ENCODE data around the gene C7orf57. TPM values are rescaled to one million over a fixed set of nuclear protein-coding genes. Genes with fewer than 3 reads are reported as not detected.
A peak's percentile ranks its signal among the peaks of the same experiment; 100 is the strongest.
"Not testable (repeated sequence)": the region's sequence is repeated elsewhere in the genome, so short reads cannot be mapped to it uniquely, and the experiment has no call there.

The C7orf57 gene
- total RNA-seq, 1 donor from 2014 or later, result 0.53 TPM

GRCh38 chr7:47991741-47992311 lies 43.5 kb upstream of the C7orf57 start:
- peak overlapping the region; percentile 42 for H3K4me3 ChIP-seq (ENCODE audit: low read depth, low read length)
- FAIRE-seq (no peak), DNase-seq (ENCODE audit: low read depth) (peak; percentile 48)
- H3K36me3 ChIP-seq (ENCODE audit: control insufficient read depth, insufficient read depth, low read length), result no peaks in the 10 kb centered on the region
- TF ChIP-seq CTCF (IDR thresholded peaks at IDR 0.05; ENCODE audit: insufficient read depth, low read length, severe bottlenecking), result peak; percentile 78
- H3K27me3 ChIP-seq (ENCODE audit: control insufficient read depth, insufficient read depth, low read length), result no peaks in the 10 kb centered on the region

GRCh38 chr7:47992446-47992845 lies 42.9 kb upstream of the C7orf57 start:
- Histone ChIP-seq H3K36me3 (ENCODE audit: control insufficient read depth, insufficient read depth, low read length) (no peaks in the 10 kb centered on the region), H3K27me3 (ENCODE audit: control insufficient read depth, insufficient read depth, low read length) (no peaks in the 10 kb centered on the region), H3K4me3 (ENCODE audit: low read depth, low read length) (no peak overlapping the region)
- no peak for TF ChIP-seq CTCF (IDR thresholded peaks at IDR 0.05; ENCODE audit: insufficient read depth, low read length, severe bottlenecking)
- DNase-seq (ENCODE audit: low read depth) (no peak), FAIRE-seq (no peak)

GRCh38 chr7:47999413-47999812 lies 35.9 kb upstream of the C7orf57 start:
- DNase-seq (ENCODE audit: low read depth), result no peak
- TF ChIP-seq CTCF (IDR thresholded peaks at IDR 0.05; ENCODE audit: insufficient read depth, low read length, severe bottlenecking), result no peak
- Histone ChIP-seq H3K27me3 (ENCODE audit: control insufficient read depth, insufficient read depth, low read length) (no peaks in the 10 kb centered on the region), H3K4me3 (ENCODE audit: low read depth, low read length) (no peak overlapping the region), H3K36me3 (ENCODE audit: control insufficient read depth, insufficient read depth, low read length) (no peaks in the 10 kb centered on the region)
- FAIRE-seq, result no peak

- H3K4me3 ChIP-seq (ENCODE audit: low read depth, low read length); FAIRE-seq; H3K36me3 ChIP-seq (ENCODE audit: control insufficient read depth, insufficient read depth, low read length); H3K27me3 ChIP-seq (ENCODE audit: control insufficient read depth, insufficient read depth, low read length): not testable (repeated sequence)
- DNase-seq (ENCODE audit: low read depth), result peak; percentile 61
These were observed 35.2 kb upstream of the C7orf57 start for GRCh38 chr7:48000164-48000563.

GRCh38 chr7:48004032-48004431 lies 31.3 kb upstream of the C7orf57 start:
- H3K36me3 ChIP-seq (ENCODE audit: control insufficient read depth, insufficient read depth, low read length), result no peaks in the 10 kb centered on the region
- H3K4me3 ChIP-seq (ENCODE audit: low read depth, low read length), result no peak overlapping the region
- no peaks in the 10 kb centered on the region for H3K27me3 ChIP-seq (ENCODE audit: control insufficient read depth, insufficient read depth, low read length)
- TF ChIP-seq CTCF (IDR thresholded peaks at IDR 0.05; ENCODE audit: insufficient read depth, low read length, severe bottlenecking), result no peak
- no peak for FAIRE-seq
- no peak for DNase-seq (ENCODE audit: low read depth)

- no peak for TF ChIP-seq CTCF (IDR thresholded peaks at IDR 0.05; ENCODE audit: insufficient read depth, low read length, severe bottlenecking)
- Histone ChIP-seq H3K36me3 (ENCODE audit: control insufficient read depth, insufficient read depth, low read length) (no peaks in the 10 kb centered on the region), H3K4me3 (ENCODE audit: low read depth, low read length) (no peak overlapping the region), H3K27me3 (ENCODE audit: control insufficient read depth, insufficient read depth, low read length) (no peaks in the 10 kb centered on the region)
- no peak for FAIRE-seq
- no peak for DNase-seq (ENCODE audit: low read depth)
These were observed 30.7 kb upstream of the C7orf57 start for GRCh38 chr7:48004638-48005037.

Data from bronchial epithelial cell (primary cell).